ENCODE results near the gene TAS2R41.

The TAS2R41 gene, protein sequence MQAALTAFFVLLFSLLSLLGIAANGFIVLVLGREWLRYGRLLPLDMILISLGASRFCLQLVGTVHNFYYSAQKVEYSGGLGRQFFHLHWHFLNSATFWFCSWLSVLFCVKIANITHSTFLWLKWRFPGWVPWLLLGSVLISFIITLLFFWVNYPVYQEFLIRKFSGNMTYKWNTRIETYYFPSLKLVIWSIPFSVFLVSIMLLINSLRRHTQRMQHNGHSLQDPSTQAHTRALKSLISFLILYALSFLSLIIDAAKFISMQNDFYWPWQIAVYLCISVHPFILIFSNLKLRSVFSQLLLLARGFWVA

DNA sequence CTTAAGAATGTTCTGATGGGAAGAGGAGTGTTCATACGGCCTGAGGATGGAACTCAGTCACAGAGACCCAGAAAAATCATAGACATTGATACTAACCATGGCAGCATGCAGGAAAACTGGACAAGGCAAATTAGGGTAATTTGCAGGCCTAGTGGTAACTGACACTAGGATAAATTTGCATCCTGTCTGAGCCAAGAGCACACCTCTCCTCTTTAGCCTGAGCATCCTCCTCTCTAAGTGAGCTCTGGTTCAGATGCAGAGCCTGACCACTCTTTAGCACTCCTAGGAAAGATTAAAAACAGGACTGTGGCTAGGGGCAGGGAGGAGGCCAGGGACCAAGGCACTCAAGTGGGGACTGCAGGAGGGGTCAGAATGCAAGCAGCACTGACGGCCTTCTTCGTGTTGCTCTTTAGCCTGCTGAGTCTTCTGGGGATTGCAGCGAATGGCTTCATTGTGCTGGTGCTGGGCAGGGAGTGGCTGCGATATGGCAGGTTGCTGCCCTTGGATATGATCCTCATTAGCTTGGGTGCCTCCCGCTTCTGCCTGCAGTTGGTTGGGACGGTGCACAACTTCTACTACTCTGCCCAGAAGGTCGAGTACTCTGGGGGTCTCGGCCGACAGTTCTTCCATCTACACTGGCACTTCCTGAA, at the start of gene TAS2R41:
TAS2R41 (plus strand) TSS at position 373 of the 650 bp plus-strand sequence; CDS start at position 373, 0 bp downstream.
- DNase-seq, result no peak

- no peak for DNase-seq
Measured at GRCh38 chr7:143429770-143430698, 47.6 kb upstream of the TAS2R41 start.

DNA sequence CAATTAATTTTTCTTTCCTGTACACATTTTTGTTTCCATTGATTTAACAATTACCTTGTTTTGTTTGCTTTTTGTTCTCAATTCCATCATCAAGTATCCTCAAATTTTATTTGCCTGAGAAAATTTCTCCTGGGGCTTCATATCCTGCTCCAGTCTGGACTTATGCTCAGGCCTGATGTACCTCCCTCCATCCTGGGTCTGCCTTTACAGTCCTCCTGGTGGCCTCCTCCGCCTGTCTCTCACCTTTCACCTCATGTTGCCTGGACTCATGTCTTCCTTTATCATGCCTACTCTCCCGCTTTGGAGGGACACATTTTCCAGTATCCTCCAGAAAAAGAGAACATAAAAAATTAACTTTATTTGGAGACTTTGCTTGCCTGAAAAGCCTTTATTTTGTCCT, 46.6 kb upstream of the TAS2R41 start:
- no peak for DNase-seq

DNA sequence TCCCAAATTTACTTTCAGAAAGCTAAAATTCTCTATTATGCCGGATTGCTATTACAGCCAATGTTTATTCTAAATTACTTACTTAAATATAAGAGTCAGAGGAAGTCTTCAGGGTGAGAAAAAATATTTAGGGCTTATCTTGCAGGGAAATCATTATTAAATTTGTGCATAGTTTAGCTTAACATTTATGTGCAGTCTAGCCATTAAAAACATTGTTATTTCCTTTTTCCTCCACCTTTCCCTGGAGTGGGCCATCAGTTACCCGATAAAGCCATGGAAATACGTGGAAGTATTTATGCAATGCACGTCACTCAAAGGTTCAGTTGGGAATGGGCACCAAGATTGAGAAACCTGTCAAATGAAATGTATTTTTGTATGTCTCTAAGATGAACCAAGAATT, 43.9 kb upstream of the TAS2R41 start:
- no peak for DNase-seq

GRCh38 chr7:143434660-143435059, 43.0 kb upstream of the TAS2R41 start:
- no peak for DNase-seq

GRCh38 chr7:143435266-143435665, 42.4 kb upstream of the TAS2R41 start:
- no peak for DNase-seq

GRCh38 chr7:143436325-143436946, 41.2 kb upstream of the TAS2R41 start:
- DNase-seq, result no peak

- DNase-seq, result no peak
Measured at GRCh38 chr7:143437578-143437977, 40.1 kb upstream of the TAS2R41 start.

GRCh38 chr7:143439866-143440265, 37.8 kb upstream of the TAS2R41 start:
- DNase-seq, result no peak

- no peak for DNase-seq
Measured at GRCh38 chr7:143443153-143443552, 34.5 kb upstream of the TAS2R41 start, which contains the start of gene TAS2R60. TSS of gene TAS2R60 (plus strand) at chr7:143443453. CDS start at chr7:143443453, 0 bp downstream.

- no peak for DNase-seq
Measured at GRCh38 chr7:143444063-143444782, 33.5 kb upstream of the TAS2R41 start.

- no peak for DNase-seq
Measured at GRCh38 chr7:143444785-143445184, 32.9 kb upstream of the TAS2R41 start.

DNA sequence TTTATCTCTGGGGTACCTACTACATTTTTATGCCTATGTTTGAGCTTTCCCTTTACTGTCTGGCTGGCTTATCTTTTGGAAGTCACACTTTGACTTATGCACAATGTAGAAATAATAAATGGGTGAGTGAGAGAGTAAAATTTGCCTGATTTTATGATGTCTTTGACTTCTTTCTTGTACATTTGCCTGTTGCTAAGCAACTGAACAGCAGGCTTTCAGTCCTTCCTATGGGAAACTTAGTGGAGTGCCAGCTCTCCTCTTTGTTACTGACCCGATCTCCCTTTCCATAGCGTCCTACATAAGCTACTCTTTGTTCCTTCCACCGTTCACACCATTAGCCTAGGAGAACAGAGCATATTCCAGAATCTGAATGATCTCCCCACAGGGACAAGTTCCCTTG, 30.2 kb upstream of the TAS2R41 start:
- no peak for DNase-seq

DNA sequence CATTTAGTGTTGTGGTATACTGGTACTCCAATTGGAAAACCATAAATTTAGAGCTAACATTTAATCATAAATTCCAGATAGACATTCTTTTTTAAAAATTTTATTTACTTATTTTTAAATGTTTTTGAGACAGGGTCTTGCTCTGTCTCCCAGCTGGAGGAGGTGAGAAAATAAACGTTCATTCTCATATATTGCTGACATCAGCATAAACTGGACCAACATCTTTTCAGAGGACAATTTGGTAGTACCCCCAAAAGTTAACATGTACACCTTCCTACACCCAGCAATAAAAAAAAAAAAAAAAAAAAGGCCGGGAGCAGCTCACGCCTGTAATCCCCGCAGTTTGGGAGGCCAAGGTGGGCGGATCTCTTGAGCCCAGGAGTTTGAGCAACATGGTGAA, 29.2 kb upstream of the TAS2R41 start:
- no peak for DNase-seq

- no peak for DNase-seq
Measured at GRCh38 chr7:143449793-143450192, 27.9 kb upstream of the TAS2R41 start.

DNA sequence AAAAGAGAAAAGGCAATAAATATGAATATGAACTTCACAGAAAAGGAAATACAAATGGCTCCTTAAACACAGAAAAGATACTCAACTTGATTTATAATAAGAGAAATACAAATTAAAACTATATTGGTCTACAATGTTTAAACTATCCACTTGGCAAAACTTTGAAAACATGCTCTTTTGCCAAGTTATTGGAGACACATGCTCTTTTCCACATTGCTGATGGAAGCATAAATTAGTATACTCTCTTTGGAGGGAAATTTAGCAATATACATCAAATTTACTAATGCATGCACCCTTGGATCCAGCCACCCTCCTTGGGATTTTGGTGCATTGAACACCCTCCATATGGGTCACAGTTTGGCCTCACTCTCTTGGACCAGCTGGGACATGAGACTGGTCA, 26.6 kb upstream of the TAS2R41 start:
- no peak for DNase-seq

GRCh38 chr7:143451746-143452145, 25.9 kb upstream of the TAS2R41 start:
- no peak for DNase-seq

DNA sequence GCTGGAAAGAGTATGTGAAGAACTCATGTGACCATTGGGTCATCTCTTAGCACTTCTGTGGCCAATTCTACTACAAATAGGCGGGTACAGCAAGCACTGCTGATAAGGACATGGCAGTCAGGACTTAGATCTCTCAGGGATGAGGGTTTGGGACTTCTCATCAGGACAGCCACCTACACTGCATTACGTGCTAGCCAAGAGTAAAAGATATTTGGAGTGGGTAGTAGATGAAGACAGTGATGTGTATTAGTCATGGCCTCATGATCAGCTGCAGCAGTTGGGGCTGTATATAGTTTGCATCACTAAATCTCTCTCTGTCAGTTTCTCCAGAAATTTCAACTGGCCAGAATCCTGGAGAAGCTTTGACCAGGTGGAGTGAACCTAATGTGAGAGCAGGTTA, 25.2 kb upstream of the TAS2R41 start:
- no peak for DNase-seq

DNA sequence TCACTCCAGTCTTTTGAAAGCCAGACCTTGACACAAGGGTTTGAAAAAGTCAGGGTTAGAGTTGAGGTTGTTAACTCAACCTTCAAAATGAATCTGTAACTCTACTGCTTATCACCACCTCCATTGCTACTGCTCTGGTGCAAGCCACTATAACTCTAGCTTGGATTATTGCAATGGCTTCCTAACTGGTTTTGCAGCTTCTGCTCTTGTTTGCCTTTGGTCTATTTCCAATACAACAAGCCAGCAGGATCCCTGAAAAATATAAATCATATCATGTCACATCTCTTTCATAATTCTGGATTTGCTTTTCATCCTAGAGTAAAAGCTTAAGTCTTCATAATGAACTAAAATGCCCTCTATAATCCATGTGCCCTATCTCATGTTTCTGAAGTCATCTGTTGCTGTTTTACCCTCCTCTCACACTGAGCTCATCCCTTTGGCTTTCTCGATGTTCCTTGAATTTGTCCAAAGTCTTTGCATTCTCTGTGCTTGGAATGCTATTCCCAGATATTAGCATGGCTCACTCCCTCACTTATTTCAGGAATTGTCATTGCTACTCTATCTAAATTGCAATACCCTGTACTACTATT, 23.5 kb upstream of the TAS2R41 start:
- DNase-seq, result no peak

GRCh38 chr7:143455491-143455890, 22.2 kb upstream of the TAS2R41 start:
- DNase-seq, result no peak

GRCh38 chr7:143455942-143456341, 21.7 kb upstream of the TAS2R41 start:
- no peak for DNase-seq

All from activated CD8-positive, alpha-beta memory T cell treated with anti-CD3 and anti-CD28 coated beads, Interleukin-2, amount 50 U/mL, for 4 hours (primary cell).